Measurements from ENCODE around the gene NAXD. TPM values are rescaled to one million over a fixed set of nuclear protein-coding genes. Genes with fewer than 3 reads are reported as not detected.
"Not testable (repeated sequence)": the region's sequence is repeated elsewhere in the genome, so short reads cannot be mapped to it uniquely, and the experiment has no call there.

Gene NAXD
- polyA plus RNA-seq, 3 donors = 22.0 to 28.8 (median 22.8) TPM

GRCh38 chr13:110590577-110590976 lies 24.8 kb upstream of the NAXD start:
- WGBS, 3 donors = 52 to 79% (median 78%) methylated on average over 6 of the region's 6 CpGs
- H3K27ac ChIP-seq (ENCODE audit: low read depth, low read length) = no peak overlapping the region

GRCh38 chr13:110592665-110593064 lies 22.7 kb upstream of the NAXD start:
- H3K27ac ChIP-seq (ENCODE audit: low read depth, low read length) = no peak overlapping the region
- 58 to 75% (median 71%) methylated on average over 2 of the region's 2 CpGs for WGBS, 3 donors

- no peak overlapping the region for H3K27ac ChIP-seq (ENCODE audit: low read depth, low read length)
- 39 to 45% (median 43%) methylated on average over 6 of the region's 6 CpGs for WGBS, 3 donors
Observed at GRCh38 chr13:110593430-110594130, 21.8 kb upstream of the NAXD start.

- 62 to 75% (median 70%) methylated on average over 16 of the region's 16 CpGs for whole genome bisulfite sequencing, 3 donors
- no peak overlapping the region for H3K27ac ChIP-seq (ENCODE audit: low read depth, low read length)
Observed at GRCh38 chr13:110597041-110597689, 18.2 kb upstream of the NAXD start.

- H3K27ac ChIP-seq (ENCODE audit: low read depth, low read length) = no peak overlapping the region
- 78 to 84% (median 83%) methylated on average over 10 of the region's 10 CpGs for WGBS, 3 donors
Observed at GRCh38 chr13:110600261-110600819, 15.0 kb upstream of the NAXD start.

GRCh38 chr13:110600980-110601379 lies 14.4 kb upstream of the NAXD start:
- WGBS, 3 donors = 86 to 87% (median 86%) methylated on average over 4 of the region's 4 CpGs
- no peak overlapping the region for H3K27ac ChIP-seq (ENCODE audit: low read depth, low read length)

GRCh38 chr13:110605132-110605531 lies 10.2 kb upstream of the NAXD start:
- 91 to 93% (median 93%) methylated on average over 6 of the region's 6 CpGs for WGBS, 3 donors
- no peak overlapping the region for H3K27ac ChIP-seq (ENCODE audit: low read depth, low read length)

GRCh38 chr13:110606281-110606680 lies 9.1 kb upstream of the NAXD start:
- not testable (repeated sequence) for H3K27ac ChIP-seq (ENCODE audit: low read depth, low read length)
- WGBS, 3 donors = 81 to 96% (median 93%) methylated on average over 6 to 27 of the region's 33 CpGs

GRCh38 chr13:110607675-110608224 lies 7.6 kb upstream of the NAXD start:
- H3K27ac ChIP-seq (ENCODE audit: low read depth, low read length) = no peak overlapping the region
- WGBS, 3 donors = 53 to 81% (median 70%) methylated on average over 3 of the region's 3 CpGs

- 83 to 87% (median 84%) methylated on average over 12 of the region's 12 CpGs for WGBS, 3 donors
- no peak overlapping the region for H3K27ac ChIP-seq (ENCODE audit: low read depth, low read length)
Observed at GRCh38 chr13:110610955-110611595, 4.3 kb upstream of the NAXD start.

GRCh38 chr13:110615005-110615321 lies 382 bp upstream of the NAXD start:
- WGBS, 3 donors = 78 to 90% (median 88%) methylated on average over 7 to 11 of the region's 11 CpGs

GRCh38 chr13:110616103-110617101 lies 1.1 kb downstream of the NAXD start:
- peak overlapping the region; percentile 78 for H3K27ac ChIP-seq (ENCODE audit: low read depth, low read length)
- WGBS, 3 donors = 7 to 11% (median 10%) methylated on average over 35 to 37 of the region's 37 CpGs

More at GRCh38 chr13:110615005-110615321, 382 bp upstream of the NAXD start:
- no peak overlapping the region for H3K27ac ChIP-seq (ENCODE audit: low read depth, low read length)

- 29 to 64% (median 61%) methylated on average over 8 of the region's 8 CpGs for WGBS, 3 donors
- no peak overlapping the region for H3K27ac ChIP-seq (ENCODE audit: low read depth, low read length)
Observed at GRCh38 chr13:110617321-110618072, 2.2 kb downstream of the NAXD start.

- H3K27ac ChIP-seq (ENCODE audit: low read depth, low read length) = no peak overlapping the region
- WGBS, 3 donors = 67 to 94% (median 90%) methylated on average over 8 of the region's 8 CpGs
Observed at GRCh38 chr13:110618167-110618566, 2.8 kb downstream of the NAXD start.

- no peak overlapping the region for H3K27ac ChIP-seq (ENCODE audit: low read depth, low read length)
Observed at GRCh38 chr13:110618780-110619179, 3.4 kb downstream of the NAXD start.

GRCh38 chr13:110620596-110620995 lies 5.3 kb downstream of the NAXD start:
- WGBS, 3 donors = 45 to 78% (median 70%) methylated on average over 2 of the region's 2 CpGs
- H3K27ac ChIP-seq (ENCODE audit: low read depth, low read length) = no peak overlapping the region

More at GRCh38 chr13:110618780-110619179, 3.4 kb downstream of the NAXD start:
- WGBS, 3 donors = 84 to 93% (median 89%) methylated on average over 9 of the region's 9 CpGs

Data from adipose tissue (tissue), 3 donors.